Chondrocyte (in vitro differentiated cells): ENCODE measurements around the gene TRMT1. TPM values are rescaled to one million over a fixed set of nuclear protein-coding genes. Genes with fewer than 3 reads are reported as not detected.
A peak's percentile ranks its signal among the peaks of the same experiment; 100 is the strongest.

ENCODE experiments used
- DNase-seq: peaks from one replicate; pipeline ENCODE4 v3.0.0; 2021; ENCODE audit warnings: mixed read lengths, low spot score
- H3K27ac Mint-ChIP-seq: one replicate; pipeline ENCODE4 v1.8.0; 2021; ENCODE audit warnings: mild to moderate bottlenecking, moderate library complexity, mixed read lengths; ENCODE audit not compliant: unreplicated experiment
- H3K27me3 Mint-ChIP-seq: 2 replicates; pipeline ENCODE4 v1.8.0; 2021; ENCODE audit warnings: low read depth, mixed read lengths
- H3K36me3 Mint-ChIP-seq: 2 replicates; pipeline ENCODE4 v1.8.0; 2021; ENCODE audit warnings: low read depth, mixed read lengths
- H3K4me1 Mint-ChIP-seq: 2 replicates; pipeline ENCODE4 v1.8.0; 2021; ENCODE audit warnings: low read depth, mild to moderate bottlenecking, mixed read lengths
- H3K4me3 Mint-ChIP-seq: one replicate; pipeline ENCODE4 v1.8.0; 2021; ENCODE audit warnings: mild to moderate bottlenecking, moderate library complexity, mixed read lengths; ENCODE audit not compliant: unreplicated experiment
- H3K9me3 Mint-ChIP-seq: 2 replicates; pipeline ENCODE4 v1.8.0; 2021; ENCODE audit warnings: low read depth, mixed read lengths
- total RNA-seq: library from RNA; stranded (reverse); gene quantifications from 3 replicates; pipeline ENCODE4 v1.2.1, GENCODE V29; 2021
- TF ChIP-seq, protein P1 (sequence below): fragments of 200-600 bp; sonication (generic); IDR thresholded peaks from 2 replicates; pipeline ENCODE4 v1.5.0; 2021; ENCODE audit warnings: antibody characterized with exemption, mild to moderate bottlenecking, moderate library complexity

Gene TRMT1
- total RNA-seq, 1 donor from 2014 or later = 25.4 TPM

GRCh38 chr19:13117772-13118423 lies 1.4 kb upstream of the TRMT1 start, which contains the start of gene NACC1:
Gene NACC1 (plus strand): TSS chr19:13118264. CDS start chr19:13135208, 16,944 bp downstream.
- H3K4me3 Mint-ChIP-seq = peak within 1 kb of the TSS; percentile 93
- no peaks in the 10 kb centered on the region for H3K9me3 Mint-ChIP-seq
- peak within 1 kb of the TSS; percentile 96 for H3K27ac Mint-ChIP-seq
- TF ChIP-seq, protein P1, sequence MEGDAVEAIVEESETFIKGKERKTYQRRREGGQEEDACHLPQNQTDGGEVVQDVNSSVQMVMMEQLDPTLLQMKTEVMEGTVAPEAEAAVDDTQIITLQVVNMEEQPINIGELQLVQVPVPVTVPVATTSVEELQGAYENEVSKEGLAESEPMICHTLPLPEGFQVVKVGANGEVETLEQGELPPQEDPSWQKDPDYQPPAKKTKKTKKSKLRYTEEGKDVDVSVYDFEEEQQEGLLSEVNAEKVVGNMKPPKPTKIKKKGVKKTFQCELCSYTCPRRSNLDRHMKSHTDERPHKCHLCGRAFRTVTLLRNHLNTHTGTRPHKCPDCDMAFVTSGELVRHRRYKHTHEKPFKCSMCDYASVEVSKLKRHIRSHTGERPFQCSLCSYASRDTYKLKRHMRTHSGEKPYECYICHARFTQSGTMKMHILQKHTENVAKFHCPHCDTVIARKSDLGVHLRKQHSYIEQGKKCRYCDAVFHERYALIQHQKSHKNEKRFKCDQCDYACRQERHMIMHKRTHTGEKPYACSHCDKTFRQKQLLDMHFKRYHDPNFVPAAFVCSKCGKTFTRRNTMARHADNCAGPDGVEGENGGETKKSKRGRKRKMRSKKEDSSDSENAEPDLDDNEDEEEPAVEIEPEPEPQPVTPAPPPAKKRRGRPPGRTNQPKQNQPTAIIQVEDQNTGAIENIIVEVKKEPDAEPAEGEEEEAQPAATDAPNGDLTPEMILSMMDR = no peak
- H3K4me1 Mint-ChIP-seq = peaks cover 61% of the 10 kb centered on the region
- no peaks in the 10 kb centered on the region for H3K27me3 Mint-ChIP-seq
- H3K36me3 Mint-ChIP-seq = peaks cover 1% of the 10 kb centered on the region
- DNase-seq = no peak

DNA sequence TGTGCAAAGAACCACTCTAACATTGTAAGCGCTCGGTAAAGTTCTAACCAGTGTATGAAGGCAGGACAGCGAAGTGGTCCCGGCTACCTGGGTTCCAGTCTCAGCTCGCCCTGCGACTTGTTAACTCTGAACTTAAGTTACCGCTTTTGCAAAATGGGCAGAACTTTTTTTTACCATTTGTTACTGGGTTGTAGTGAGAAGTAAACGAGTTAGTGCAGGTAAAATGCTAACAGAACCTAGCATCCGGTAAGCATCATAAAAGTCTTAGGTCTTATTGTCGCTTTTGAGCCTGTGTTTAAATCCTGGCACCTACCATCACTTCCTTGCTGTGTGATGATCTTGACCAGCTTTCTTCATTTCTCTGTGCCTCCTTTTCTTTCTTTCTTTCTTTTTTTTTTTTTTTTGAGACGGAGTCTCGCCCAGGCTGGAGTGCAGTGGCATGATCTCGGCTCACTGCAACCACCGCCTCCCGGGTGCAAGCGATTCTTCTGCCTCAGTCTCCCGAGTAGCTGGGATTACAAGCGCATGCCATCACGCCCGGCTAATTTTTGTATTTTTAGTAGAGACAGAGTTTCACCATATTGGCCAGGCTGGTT lies 734 bp upstream of the TRMT1 start:
- no peak for DNase-seq
- Mint-ChIP-seq H3K36me3 (peaks cover 3% of the 10 kb centered on the region), H3K27ac (peak overlapping the region; percentile 96), H3K27me3 (no peaks in the 10 kb centered on the region), H3K4me3 (peak overlapping the region; percentile 93), H3K9me3 (no peaks in the 10 kb centered on the region), H3K4me1 (peaks cover 57% of the 10 kb centered on the region)
- TF ChIP-seq, protein P1 = no peak

DNA sequence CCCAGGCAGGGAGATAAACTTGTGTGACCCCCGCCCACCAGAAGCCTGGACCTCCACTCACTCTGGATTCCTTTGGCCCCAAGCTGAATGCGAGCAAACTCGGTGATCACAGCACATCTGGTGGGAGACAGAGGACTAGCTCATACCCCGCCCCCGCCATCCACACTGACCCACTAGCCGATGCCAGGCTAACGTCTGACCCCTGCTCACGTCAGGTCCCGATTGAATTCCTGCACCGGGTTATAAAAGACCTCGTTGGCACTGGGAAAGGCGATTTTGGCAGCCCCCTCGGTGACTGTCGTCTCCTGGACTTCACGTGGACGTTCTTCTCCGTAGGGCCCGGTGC lies 631 bp downstream of the TRMT1 start:
- Mint-ChIP-seq H3K4me1 (peaks cover 44% of the 10 kb centered on the region), H3K9me3 (no peaks in the 10 kb centered on the region), H3K36me3 (peaks cover 3% of the 10 kb centered on the region), H3K27me3 (no peaks in the 10 kb centered on the region), H3K27ac (peak overlapping the region; percentile 96), H3K4me3 (peak overlapping the region; percentile 93)
- no peak for DNase-seq
- TF ChIP-seq, protein P1 = no peak

DNA sequence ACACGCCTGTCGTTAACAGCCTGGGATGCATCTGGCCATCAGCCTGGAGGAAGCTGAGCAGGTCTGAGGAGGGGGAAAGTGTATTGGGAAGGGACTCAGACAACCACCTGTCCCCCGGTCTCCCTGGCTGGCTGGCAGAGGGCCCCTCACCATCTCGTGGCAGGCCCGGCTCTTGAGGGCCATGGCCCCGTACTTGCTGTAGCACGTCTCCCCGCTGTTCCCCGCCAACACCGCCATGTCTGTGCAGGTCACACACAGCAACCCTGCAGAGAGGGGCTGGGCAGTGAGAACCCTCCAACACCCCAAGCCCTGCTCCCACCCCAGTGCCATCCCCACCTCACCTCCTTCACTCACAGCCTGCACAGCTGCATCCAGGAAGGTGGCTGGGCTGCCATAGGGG lies 4.0 kb downstream of the TRMT1 start:
- H3K4me1 Mint-ChIP-seq = peaks cover 22% of the 10 kb centered on the region
- H3K27ac Mint-ChIP-seq = no peak overlapping the region
- H3K27me3 Mint-ChIP-seq = no peaks in the 10 kb centered on the region
- no peak overlapping the region for H3K4me3 Mint-ChIP-seq
- DNase-seq = no peak
- no peaks in the 10 kb centered on the region for H3K9me3 Mint-ChIP-seq
- TF ChIP-seq, protein P1 = no peak
- H3K36me3 Mint-ChIP-seq = peaks cover 6% of the 10 kb centered on the region

DNA sequence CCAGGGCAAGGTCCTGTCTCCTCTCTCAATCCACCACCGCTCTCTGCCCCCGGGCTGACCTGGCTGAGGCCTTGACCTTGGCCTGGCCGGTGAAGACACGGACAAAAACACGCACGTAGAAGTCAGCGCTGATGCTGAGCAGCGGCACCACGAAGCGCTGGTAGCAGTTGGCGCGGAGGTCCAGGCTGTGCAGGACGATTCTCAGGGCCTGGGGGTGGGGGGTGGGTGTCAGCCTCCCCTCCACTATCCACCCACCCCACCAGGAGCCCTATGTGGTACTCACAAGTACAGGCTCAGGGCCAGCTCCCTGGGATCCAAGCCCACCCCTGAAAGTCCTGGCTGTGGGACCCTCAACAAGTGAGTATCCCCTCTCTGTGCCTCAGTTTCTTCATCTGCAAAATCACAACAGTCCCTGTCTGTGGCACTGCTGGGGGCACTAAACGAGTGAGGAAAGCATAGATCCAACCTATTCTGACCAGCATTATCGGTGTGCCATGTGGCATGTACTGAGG lies 6.4 kb downstream of the TRMT1 start:
- Mint-ChIP-seq H3K9me3 (no peaks in the 10 kb centered on the region), H3K4me3 (no peak overlapping the region), H3K27me3 (no peaks in the 10 kb centered on the region), H3K27ac (no peak overlapping the region), H3K4me1 (peaks cover 2% of the 10 kb centered on the region), H3K36me3 (peaks cover 5% of the 10 kb centered on the region)
- DNase-seq = no peak
- TF ChIP-seq, protein P1 = no peak
